ENCODE results near the gene SCFD1.
"Not testable (repeated sequence)": the region's sequence is repeated elsewhere in the genome, so short reads cannot be mapped to it uniquely, and the experiment has no call there.

Gene SCFD1

GRCh38 chr14:30681752-30682355 lies 59.7 kb downstream of the SCFD1 start:
- peak; percentile 58 for TF ChIP-seq CTCF (IDR thresholded peaks at IDR 0.05; ENCODE audit: low read depth, low read length)
- peak; percentile 17 for DNase-seq (ENCODE audit: low read depth, low spot score)
- no peak overlapping the region for H3K4me3 ChIP-seq (ENCODE audit: low read depth, low read length)
- in situ Hi-C loops (cut with HindIII; ENCODE audit: low sequenced_read_pairs) = no loop called here

- H3K4me3 ChIP-seq (ENCODE audit: low read depth, low read length); in situ Hi-C loops (cut with HindIII; ENCODE audit: low sequenced_read_pairs); DNase-seq (ENCODE audit: low read depth, low spot score): not testable (repeated sequence)
These were observed 68.6 kb downstream of the SCFD1 start for GRCh38 chr14:30690487-30691355.

- no peak for DNase-seq (ENCODE audit: low read depth, low spot score)
- no peak overlapping the region for H3K4me3 ChIP-seq (ENCODE audit: low read depth, low read length)
- TF ChIP-seq CTCF (IDR thresholded peaks at IDR 0.05; ENCODE audit: low read depth, low read length) = no peak
- in situ Hi-C loops (cut with HindIII; ENCODE audit: low sequenced_read_pairs) = no loop called here
These were observed 69.8 kb downstream of the SCFD1 start for GRCh38 chr14:30691751-30692398.

GRCh38 chr14:30692669-30693068 lies 70.5 kb downstream of the SCFD1 start:
- in situ Hi-C loops (cut with HindIII; ENCODE audit: low sequenced_read_pairs) = no loop called here
- H3K4me3 ChIP-seq (ENCODE audit: low read depth, low read length) = no peak overlapping the region
- no peak for DNase-seq (ENCODE audit: low read depth, low spot score)
- TF ChIP-seq CTCF (IDR thresholded peaks at IDR 0.05; ENCODE audit: low read depth, low read length) = no peak

GRCh38 chr14:30698463-30698862 lies 76.3 kb downstream of the SCFD1 start:
- TF ChIP-seq CTCF (IDR thresholded peaks at IDR 0.05; ENCODE audit: low read depth, low read length) = no peak
- in situ Hi-C loops (cut with HindIII; ENCODE audit: low sequenced_read_pairs) = no loop called here
- H3K4me3 ChIP-seq (ENCODE audit: low read depth, low read length) = no peak overlapping the region
- no peak for DNase-seq (ENCODE audit: low read depth, low spot score)

- H3K4me3 ChIP-seq (ENCODE audit: low read depth, low read length) = no peak overlapping the region
- no peak for DNase-seq (ENCODE audit: low read depth, low spot score)
- in situ Hi-C loops (cut with HindIII; ENCODE audit: low sequenced_read_pairs) = no loop called here
- TF ChIP-seq CTCF (IDR thresholded peaks at IDR 0.05; ENCODE audit: low read depth, low read length) = no peak
These were observed 84.6 kb downstream of the SCFD1 start for GRCh38 chr14:30706704-30707103.

GRCh38 chr14:30708157-30708556 lies 86.0 kb downstream of the SCFD1 start:
- no peak for DNase-seq (ENCODE audit: low read depth, low spot score)
- H3K4me3 ChIP-seq (ENCODE audit: low read depth, low read length) = no peak overlapping the region
- in situ Hi-C loops (cut with HindIII; ENCODE audit: low sequenced_read_pairs) = no loop called here
- no peak for TF ChIP-seq CTCF (IDR thresholded peaks at IDR 0.05; ENCODE audit: low read depth, low read length)

Data from astrocyte of the spinal cord (primary cell).